Kidney (tissue), 14 donors: ENCODE results near the gene MYL7. TPM values are rescaled to one million over a fixed set of nuclear protein-coding genes. Genes with fewer than 3 reads are reported as not detected.

Experiments used
- DNase-seq, 5 donors: peaks; one replicate each; pipeline ENCODE4 v3.0.0-alpha.2; 2013 to 2020
- FAIRE-seq: peaks from 2 replicates; lab custom pipeline; 2012; peaks lifted over from hg19 to GRCh38; lab: Jason Lieb, UNC
- H3K27ac ChIP-seq, 2 donors: one replicate each; pipeline ENCODE4 v1.7.0; 2013; ENCODE audit warnings: low read depth in 2 of 2, low read length in 2 of 2, inconsistent platforms in 1 of 2
- H3K27me3 ChIP-seq: one replicate; pipeline ENCODE4 v1.7.1; 2013; ENCODE audit warnings: low read length, inconsistent platforms; ENCODE audit not compliant: control insufficient read depth, insufficient read depth
- H3K36me3 ChIP-seq, 3 donors: one replicate each; pipeline versions ENCODE4 v1.7.0 to v1.7.1; 2013; ENCODE audit warnings: low read length in 3 of 3, control low read depth in 1 of 3, inconsistent platforms in 1 of 3; ENCODE audit not compliant: insufficient read depth in 3 of 3, control insufficient read depth in 2 of 3
- H3K4me1 ChIP-seq, 3 donors: one replicate each; pipeline versions ENCODE4 v1.7.0 to v1.7.1; 2013; ENCODE audit warnings: low read length in 3 of 3, inconsistent platforms in 1 of 3, low read depth in 1 of 3; ENCODE audit not compliant: control insufficient read depth in 2 of 3, insufficient read depth in 2 of 3
- H3K4me3 ChIP-seq, 3 donors: one replicate each; pipeline versions ENCODE4 v1.7.0 to v1.8.1; 2013; ENCODE audit warnings: low read length in 3 of 3, control low read depth in 1 of 3, inconsistent platforms in 1 of 3
- H3K9ac ChIP-seq, 3 donors: one replicate each; pipeline versions ENCODE4 v1.7.0 to v1.7.1; 2013; ENCODE audit warnings: low read length in 3 of 3, control low read depth in 1 of 3, inconsistent platforms in 1 of 3
- H3K9me3 ChIP-seq, 3 donors: one replicate each; pipeline versions ENCODE4 v1.7.0 to v1.7.1; 2013; ENCODE audit warnings: low read length in 3 of 3, control low read depth in 1 of 3, inconsistent platforms in 1 of 3; ENCODE audit not compliant: control insufficient read depth in 2 of 3, insufficient read depth in 1 of 3
- CTCF ChIP-seq: IDR thresholded peaks from 3 replicates; pipeline ENCODE4 v1.5.1; 2012; ENCODE audit warnings: mild to moderate bottlenecking, moderate library complexity, borderline replicate concordance; ENCODE audit not compliant: insufficient read depth; ENCODE audit errors: extremely low read depth
- intact Hi-C: fragments of 100-400 bp; cut with DNase I; formaldehyde crosslinking; loops from one replicate; pipeline ENCODE4 v1.11.1; 2022
- polyA plus RNA-seq: library from polyadenylated mRNA; stranded (reverse); fragments of 350-450 nt; fragmentation: Illumina TruSeq; extraction: RNeasy Lipid Tissue Mini Kit (QIAGEN cat#74804); gene quantifications from one replicate; pipeline ENCODE4 v1.2.3, GENCODE V29; 2014; ENCODE audit warnings: low read depth, low replicate concordance; ENCODE audit not compliant: insufficient read depth
- total RNA-seq: library from RNA; stranded (reverse); fragmentation: NEBNext Ultra II Directional; extraction: Animal tissue kit (Norgen Biotek cat#: 25700); gene quantifications from one replicate; pipeline ENCODE4 v1.2.1, GENCODE V29; 2021
- donor health status: control.
- donor health status: control.
- donor health status: control.
- donor health status: control.
- donor health status: control.
- donor health status: DM: yes; HTN: yes; CAD: no.
- donor health status: Normal renal cell carcinoma (clear cell type).

MYL7 gene
- total and polyA plus RNA-seq, 2 donors from 2014 or later, result not detected

GRCh38 chr7:44185729-44186128 lies 44.6 kb upstream of the MYL7 start:
- H3K27ac ChIP-seq, result no peak overlapping the region
- intact Hi-C loops, result no loop called here
- H3K4me3 ChIP-seq, result no peak overlapping the region
- no peak for DNase-seq
- no peaks in the 10 kb centered on the region for H3K27me3 ChIP-seq
- H3K9ac ChIP-seq, result no peak overlapping the region
- TF ChIP-seq CTCF, result no peak
- peaks cover 0 to 14% (median 0%) of the 10 kb centered on the region in 3 donors for H3K9me3 ChIP-seq
- no peak for FAIRE-seq
- no peaks in the 10 kb centered on the region for H3K36me3 ChIP-seq
- H3K4me1 ChIP-seq, result no peaks in the 10 kb centered on the region

- H3K9ac ChIP-seq, result no peak overlapping the region
Observed at GRCh38 chr7:44184873-44185446, 43.8 kb upstream of the MYL7 start.

GRCh38 chr7:44184206-44184872 lies 43.2 kb upstream of the MYL7 start:
- Histone ChIP-seq H3K9me3 (peaks cover 0 to 14% (median 0%) of the 10 kb centered on the region in 3 donors), H3K27ac (no peak overlapping the region), H3K4me3 (no peak overlapping the region), H3K27me3 (no peaks in the 10 kb centered on the region), H3K9ac (no peak overlapping the region), H3K36me3 (no peaks in the 10 kb centered on the region), H3K4me1 (no peaks in the 10 kb centered on the region)
- DNase-seq (no peak), FAIRE-seq (no peak)
- intact Hi-C loops, result no loop called here
- TF ChIP-seq CTCF, result no peak

More at GRCh38 chr7:44184873-44185446, 43.8 kb upstream of the MYL7 start:
- H3K27me3 ChIP-seq, result no peaks in the 10 kb centered on the region
- no peak overlapping the region for H3K27ac ChIP-seq
- intact Hi-C loops, result no loop called here
- peaks cover 0 to 14% (median 0%) of the 10 kb centered on the region in 3 donors for H3K9me3 ChIP-seq
- DNase-seq (no peak), FAIRE-seq (no peak)
- no peak for TF ChIP-seq CTCF
- no peaks in the 10 kb centered on the region for H3K4me1 ChIP-seq
- no peaks in the 10 kb centered on the region for H3K36me3 ChIP-seq
- no peak overlapping the region for H3K4me3 ChIP-seq
